H1 (cell line): ENCODE measurements around the gene SYTL2. TPM values are rescaled to one million over a fixed set of nuclear protein-coding genes. Genes with fewer than 3 reads are reported as not detected.

Experiments
- CTCF ChIA-PET: fragments of 300-600 bp; sonication (Branson Sonifier 250); formaldehyde crosslinking; loops from one replicate; lab custom pipeline; 2021; ENCODE audit not compliant: partially characterized antibody; lab: Charles Lee
- POLR2A ChIA-PET: fragments of 300-600 bp; sonication (Branson Sonifier 250); formaldehyde crosslinking; loops from one replicate; lab custom pipeline; 2021; ENCODE audit warnings: inconsistent platforms; ENCODE audit not compliant: partially characterized antibody; lab: Charles Lee
- DNase-seq, 2 experiments: peaks; one replicate each; pipeline versions ENCODE4 v3.0.0 to v3.0.0-alpha.2; 2010 to 2022; ENCODE audit warnings: low spot score in 2 of 2, low read depth in 1 of 2, mixed read lengths in 1 of 2
- FAIRE-seq: peaks from 2 replicates; lab custom pipeline; 2011; peaks lifted over from hg19 to GRCh38; lab: Jason Lieb, UNC
- H2AFZ ChIP-seq: 2 replicates; pipeline ENCODE4 v1.8.1; 2012; ENCODE audit warnings: low read length, inconsistent platforms
- H2AK5ac ChIP-seq: 2 replicates; pipeline ENCODE4 v1.6.1; 2013; ENCODE audit warnings: low read depth, low read length
- H2BK120ac ChIP-seq: replicated peaks from 2 replicates; pipeline ENCODE3; 2013; ENCODE audit warnings: low read depth, low read length, inconsistent platforms
- H2BK12ac ChIP-seq: 2 replicates; pipeline ENCODE4 v1.6.1; 2013; ENCODE audit warnings: low read depth, low read length
- H2BK15ac ChIP-seq: 2 replicates; pipeline ENCODE4 v1.6.1; 2013; ENCODE audit warnings: low read length
- H2BK20ac ChIP-seq: 2 replicates; pipeline ENCODE4 v1.6.1; 2013; ENCODE audit warnings: low read length
- H2BK5ac ChIP-seq: 2 replicates; pipeline ENCODE4 v1.6.1; 2013; ENCODE audit warnings: low read depth, low read length
- H3K14ac ChIP-seq: 2 replicates; pipeline ENCODE4 v1.6.1; 2013; ENCODE audit warnings: inconsistent platforms; ENCODE audit not compliant: insufficient read length
- H3K18ac ChIP-seq: 2 replicates; pipeline ENCODE4 v1.6.1; 2013; ENCODE audit warnings: low read length; ENCODE audit errors: extremely low read depth
- H3K23ac ChIP-seq: 2 replicates; pipeline ENCODE4 v1.6.1; 2013; ENCODE audit warnings: inconsistent platforms; ENCODE audit not compliant: insufficient read length
- H3K23me2 ChIP-seq: 2 replicates; pipeline ENCODE4 v1.6.1; 2013; ENCODE audit warnings: low read depth, low read length
- H3K27ac ChIP-seq: 2 replicates; pipeline ENCODE4 v1.6.1; 2011; ENCODE audit warnings: low read depth, low read length, inconsistent platforms
- H3K27me3 ChIP-seq, 4 experiments: replicated peaks in 1 of 4; 1 replicate in 1 of 4; 2 replicates in 3 of 4; pipeline versions ENCODE4 v1.6.1 to v1.8.1; 2011 to 2013; ENCODE audit warnings: low read length in 3 of 4, mild to moderate bottlenecking in 3 of 4, inconsistent platforms in 2 of 4, mixed read lengths in 2 of 4, moderate library complexity in 1 of 4; ENCODE audit not compliant: control insufficient read depth in 3 of 4, insufficient read depth in 3 of 4; ENCODE audit errors: extremely low read depth in 1 of 4
- H3K36me3 ChIP-seq, 4 experiments: 2 replicates each; pipeline versions ENCODE4 v1.6.1 to v1.8.1; 2011 to 2013; ENCODE audit warnings: mild to moderate bottlenecking in 4 of 4, low read length in 3 of 4, moderate library complexity in 2 of 4, control low read depth in 1 of 4, inconsistent platforms in 1 of 4; ENCODE audit not compliant: insufficient read depth in 4 of 4, control insufficient read depth in 2 of 4
- H3K4ac ChIP-seq: replicated peaks from 2 replicates; pipeline ENCODE3; 2013; ENCODE audit warnings: low read length, low read depth, mixed read lengths, inconsistent platforms; ENCODE audit not compliant: insufficient read length
- H3K4me1 ChIP-seq, 4 experiments: replicated peaks in 1 of 4; 1 replicate in 1 of 4; 2 replicates in 3 of 4; pipeline versions ENCODE4 v1.6.1 to v1.8.1; 2011 to 2013; ENCODE audit warnings: low read length in 3 of 4, inconsistent platforms in 2 of 4, mixed read lengths in 1 of 4; ENCODE audit not compliant: insufficient read depth in 4 of 4, control insufficient read depth in 3 of 4
- H3K4me2 ChIP-seq, 2 experiments: 2 replicates each; pipeline versions ENCODE4 v1.6.1 to v1.8.1; 2011 to 2013; ENCODE audit warnings: low read depth in 2 of 2, low read length in 2 of 2, control low read depth in 1 of 2, inconsistent platforms in 1 of 2, mild to moderate bottlenecking in 1 of 2; ENCODE audit not compliant: insufficient read depth in 1 of 2
- H3K4me3 ChIP-seq, 4 experiments: fragments of 200-600, 300-600 bp in 1 of 4; sonication (generic), shearing (Covaris generic), sonication (Bioruptor Twin) in 1 of 4; 2 replicates each; pipeline versions ENCODE4 v1.5.1 to v1.8.1; 2011 to 2016; ENCODE audit warnings: low read length in 4 of 4, low read depth in 3 of 4, control low read depth in 2 of 4, inconsistent platforms in 2 of 4, mild to moderate bottlenecking in 2 of 4, mixed read lengths in 1 of 4, moderate library complexity in 1 of 4; ENCODE audit not compliant: insufficient read depth in 2 of 4; ENCODE audit errors: extremely low read depth in 1 of 4
- H3K56ac ChIP-seq: replicated peaks from 2 replicates; pipeline ENCODE3; 2013; ENCODE audit warnings: low read depth, mild to moderate bottlenecking, mixed read lengths, low read length, inconsistent platforms; ENCODE audit not compliant: insufficient read length
- H3K79me1 ChIP-seq: 2 replicates; pipeline ENCODE4 v1.6.1; 2013; ENCODE audit warnings: low read depth, low read length, control low read depth
- H3K79me2 ChIP-seq, 2 experiments: 2 replicates each; pipeline versions ENCODE4 v1.6.1 to v1.8.1; 2012 to 2013; ENCODE audit warnings: low read length in 2 of 2, mild to moderate bottlenecking in 2 of 2, inconsistent platforms in 1 of 2; ENCODE audit not compliant: insufficient read depth in 2 of 2, control insufficient read depth in 1 of 2
- H3K9ac ChIP-seq, 4 experiments: replicated peaks in 1 of 4; 1 replicate in 1 of 4; 2 replicates in 3 of 4; pipeline versions ENCODE4 v1.6.1 to v1.8.1; 2011 to 2013; ENCODE audit warnings: low read depth in 3 of 4, low read length in 3 of 4, control low read depth in 2 of 4, mild to moderate bottlenecking in 2 of 4, moderate library complexity in 2 of 4, inconsistent platforms in 1 of 4; ENCODE audit errors: extremely low read depth in 1 of 4
- H3K9me3 ChIP-seq, 2 experiments: 2 replicates each; pipeline versions ENCODE4 v1.6.1 to v1.8.1; 2012 to 2013; ENCODE audit warnings: mild to moderate bottlenecking in 2 of 2, moderate library complexity in 2 of 2, control low read depth in 1 of 2, inconsistent platforms in 1 of 2, low read depth in 1 of 2, low read length in 1 of 2, mixed read lengths in 1 of 2; ENCODE audit not compliant: insufficient read depth in 2 of 2
- H4K20me1 ChIP-seq, 2 experiments: replicated peaks in 1 of 2; 2 replicates each; pipeline versions ENCODE3 to v1.8.1; 2011 to 2013; ENCODE audit warnings: inconsistent platforms in 2 of 2, low read length in 2 of 2, mild to moderate bottlenecking in 1 of 2; ENCODE audit not compliant: insufficient read depth in 2 of 2, control insufficient read depth in 1 of 2
- H4K5ac ChIP-seq: 2 replicates; pipeline ENCODE4 v1.6.1; 2013; ENCODE audit warnings: low read length, low read depth, mixed read lengths, inconsistent platforms; ENCODE audit not compliant: insufficient read length
- H4K8ac ChIP-seq: 2 replicates; pipeline ENCODE4 v1.8.0; 2013; ENCODE audit warnings: mild to moderate bottlenecking, moderate library complexity, low read length, inconsistent platforms; ENCODE audit not compliant: insufficient read depth; ENCODE audit errors: extremely low read depth
- H4K91ac ChIP-seq: replicated peaks from 2 replicates; pipeline ENCODE3; 2013; ENCODE audit warnings: low read length, mixed read lengths, inconsistent platforms; ENCODE audit not compliant: insufficient read length
- ASH2L ChIP-seq: fragments of 200-600, 300-600 bp; sonication (generic); IDR thresholded peaks from one replicate; pipeline ENCODE4 v1.7.1; 2017; ENCODE audit warnings: low read length
- CREB1 ChIP-seq: IDR thresholded peaks from 2 replicates; pipeline ENCODE4 v1.6.1; 2012; ENCODE audit warnings: inconsistent platforms
- HDAC6 ChIP-seq: IDR thresholded peaks from one replicate; pipeline ENCODE4 v1.7.1; 2012; ENCODE audit warnings: low read depth, mild to moderate bottlenecking, inconsistent platforms, low read length, moderate library complexity
- KDM4A ChIP-seq: IDR thresholded peaks from one replicate; pipeline ENCODE4 v1.7.1; 2012; ENCODE audit warnings: low read depth, mild to moderate bottlenecking, moderate library complexity, low read length, inconsistent platforms; ENCODE audit not compliant: severe bottlenecking
- NANOG ChIP-seq: IDR thresholded peaks from 2 replicates; pipeline ENCODE4 v1.6.1; 2011; ENCODE audit warnings: low read length, low read depth, mild to moderate bottlenecking, inconsistent platforms; ENCODE audit not compliant: insufficient read depth, poor library complexity, severe bottlenecking
- NRF1 ChIP-seq: IDR thresholded peaks from 2 replicates; pipeline ENCODE4 v1.6.1; 2011; ENCODE audit warnings: mild to moderate bottlenecking, low read depth, low read length, improper control_type of control experiment
- RAD21 ChIP-seq, 2 experiments: IDR thresholded peaks in 1 of 2; conservative IDR thresholded peaks in 1 of 2; 2 replicates each; pipeline ENCODE4 v1.6.1; 2011; ENCODE audit warnings: low read depth in 2 of 2, low read length in 2 of 2, improper control_type of control experiment in 1 of 2, inconsistent platforms in 1 of 2, mild to moderate bottlenecking in 1 of 2, moderate library complexity in 1 of 2
- RXRA ChIP-seq: IDR thresholded peaks from 2 replicates; pipeline ENCODE4 v1.6.1; 2011; ENCODE audit warnings: low read depth, mild to moderate bottlenecking, low read length, moderate library complexity; ENCODE audit not compliant: insufficient read depth
- SIN3A ChIP-seq, 2 experiments: IDR thresholded peaks in 1 of 2; conservative IDR thresholded peaks in 1 of 2; 2 replicates each; pipeline ENCODE4 v1.6.1; 2011 to 2012; ENCODE audit warnings: low read length in 2 of 2, improper control_type of control experiment in 1 of 2, low read depth in 1 of 2, mild to moderate bottlenecking in 1 of 2
- SIX5 ChIP-seq: IDR thresholded peaks from 2 replicates; pipeline ENCODE4 v1.6.1; 2011; ENCODE audit warnings: mild to moderate bottlenecking, low read depth, low read length
- SP2 ChIP-seq: IDR thresholded peaks from 2 replicates; pipeline ENCODE4 v1.6.1; 2012; ENCODE audit warnings: mild to moderate bottlenecking, low read length, inconsistent platforms
- TAF1 ChIP-seq: IDR thresholded peaks from 2 replicates; pipeline ENCODE4 v1.6.1; 2011; ENCODE audit warnings: mild to moderate bottlenecking, low read depth, low read length
- WGBS, 2 experiments: shearing (Covaris generic) in 1 of 2; methylation state at CpG; one replicate each; pipeline versions ENCODE4 v1.1.6 to v1.1.7; 2013 to 2015; ENCODE audit warnings: low lambda C conversion rate in 2 of 2, mixed read lengths in 2 of 2, inconsistent platforms in 1 of 2, low coverage in 1 of 2, missing lambda C conversion rate in 1 of 2; ENCODE audit not compliant: insufficient replicate concordance in 2 of 2, insufficient coverage in 1 of 2, insufficient read length in 1 of 2; ENCODE audit errors: extremely low coverage in 1 of 2, missing lambda C conversion rate in 1 of 2; 5-methylcytosine and 5-hydroxymethylcytosine counted together
- polyA plus RNA-seq, 7 experiments: library from polyadenylated mRNA; depleted of rRNA in 3 of 7; stranded (reverse) in 5 of 7; unstranded in 2 of 7; fragments of >200 nt in 5 of 7; fragments of 200-250 nt in 2 of 7; gene quantifications; 1 replicate in 5 of 7; 2 replicates in 1 of 7; 4 replicates in 1 of 7; pipeline versions ENCODE4 v1.2.1 to v1.2.3, GENCODE V29; 2011 to 2013; ENCODE audit warnings: missing spikeins in 2 of 7, mixed read lengths in 2 of 7
- total RNA-seq: library from RNA; stranded (reverse); fragmentation: NEBNext Ultra II Directional; extraction: Animal tissue kit (Norgen Biotek cat#: 25700); gene quantifications from 2 replicates; pipeline ENCODE4 v1.2.1, GENCODE V29; 2021

The SYTL2 gene
- total and polyA plus RNA-seq, 2 of the 8 experiments (the other 6 are each of a cell fraction or from before 2014, with no cell fraction given): 1.3 to 9.1 TPM

DNA sequence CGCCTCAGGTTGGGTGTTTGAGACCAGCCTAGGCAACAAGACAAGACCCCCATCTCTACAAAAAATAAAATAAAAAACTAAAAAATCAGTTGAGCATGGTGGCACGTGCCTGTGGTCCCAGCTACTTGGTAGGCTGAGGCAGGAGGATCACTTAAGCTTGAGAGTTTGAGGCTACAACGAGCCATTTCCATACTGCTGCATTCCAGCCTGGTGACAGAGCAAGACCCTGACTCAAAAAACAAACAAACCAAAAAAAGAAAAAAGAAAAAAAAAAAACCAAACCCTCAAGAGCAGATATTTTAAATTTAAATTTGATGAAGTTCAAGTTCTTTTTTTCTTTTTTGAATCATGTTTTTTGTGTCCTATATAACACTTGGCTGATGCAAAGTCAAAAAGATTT lies 37.1 kb upstream of the SYTL2 start:
- H3K79me2 ChIP-seq: no peaks in the 10 kb centered on the region
- no peak for DNase-seq
- WGBS, 2 experiments: 90% methylated on average over 3 of the region's 3 CpGs; no CpG with 5 or more reads in 1 of the 2 experiments
- no peak for FAIRE-seq
- no peaks in the 10 kb centered on the region for H3K4me1 ChIP-seq
- no peak overlapping the region for H4K5ac ChIP-seq
- CTCF ChIA-PET: interaction anchor here (0.7 to 2.7 kb wide), 2 partner anchors 23 to 441 kb away, joined by 3 to 10 read pairs; no protein-coding TSS in a partner anchor
- no peak overlapping the region for H3K18ac ChIP-seq
- no peak overlapping the region for H2AK5ac ChIP-seq
- H2BK120ac ChIP-seq: no peak overlapping the region
- H2AFZ ChIP-seq: no peak overlapping the region
- no peak overlapping the region for H2BK15ac ChIP-seq
- no peak overlapping the region for H2BK5ac ChIP-seq
- peaks cover 0 to 1% (median 0%) of the 10 kb centered on the region in 4 experiments; a peak in 1 of 7 replicates for H3K27me3 ChIP-seq
- H2BK20ac ChIP-seq: no peak overlapping the region
- no peak overlapping the region for H3K4me3 ChIP-seq
- no peak overlapping the region for H3K9ac ChIP-seq
- H2BK12ac ChIP-seq: no peak overlapping the region
- H3K4ac ChIP-seq: no peak overlapping the region
- peaks cover 0 to 12% (median 0%) of the 10 kb centered on the region in 4 experiments; a peak in 2 of 8 replicates for H3K36me3 ChIP-seq
- H4K91ac ChIP-seq: no peak overlapping the region
- no peak overlapping the region for H3K27ac ChIP-seq
- no peak overlapping the region for H3K4me2 ChIP-seq
- H3K23me2 ChIP-seq: no peaks in the 10 kb centered on the region
- TF ChIP-seq SP2 (no peak), KDM4A (no peak), RAD21 (IDR thresholded peaks at IDR 0.05 in 1 of 2, conservative IDR thresholded peaks at IDR 0.05 in 1 of 2; ENCODE audit: low read depth in 2 of 2, low read length in 2 of 2) (no peak), HDAC6 (no peak), ASH2L (no peak), SIX5 (no peak), SIN3A (conservative IDR thresholded peaks at IDR 0.05 in 1 of 2, IDR thresholded peaks at IDR 0.05 in 1 of 2; ENCODE audit: low read depth in 1 of 2, low read length in 2 of 2) (no peak), NANOG (no peak), RXRA (no peak), CREB1 (no peak), TAF1 (no peak), NRF1 (no peak)
- peaks cover 6 to 17% of the 10 kb centered on the region in 2 experiments; a peak in 3 of 4 replicates for H3K9me3 ChIP-seq
- no peak overlapping the region for H4K8ac ChIP-seq
- POLR2A ChIA-PET: no interaction called here
- H4K20me1 ChIP-seq: no peaks in the 10 kb centered on the region
- no peaks in the 10 kb centered on the region for H3K79me1 ChIP-seq
- H3K56ac ChIP-seq: no peak overlapping the region
- H3K14ac ChIP-seq: no peak overlapping the region
- H3K23ac ChIP-seq: no peak overlapping the region
